ENCODE measurements around the gene GJA5. TPM values are rescaled to one million over a fixed set of nuclear protein-coding genes. Genes with fewer than 3 reads are reported as not detected.

GJA5 gene
- total and polyA plus RNA-seq, 12 donors = 4.8 to 20.0 (median 12.3) TPM

- intact Hi-C loops (cut with DNase I) = loop anchor here in 9 of 10 donors (1.0 to 10.0 kb wide), 6 partner anchors 71 to 169 kb away; no protein-coding TSS in a partner anchor
- WGBS, 2 donors = 42 to 43% methylated on average over 7 of the region's 7 CpGs
- H3K27ac ChIP-seq = no peak overlapping the region
- DNase-seq = peak; percentile 47 to 48
- H3K4me3 ChIP-seq = no peak overlapping the region
- H3K9me3 ChIP-seq = no peaks in the 10 kb centered on the region
- peaks cover 0 to 5% (median 0%) of the 10 kb centered on the region in 9 donors for H3K4me1 ChIP-seq
- H3K36me3 ChIP-seq = no peaks in the 10 kb centered on the region
- no peaks in the 10 kb centered on the region for H3K27me3 ChIP-seq
- TF ChIP-seq CTCF (IDR thresholded peaks at IDR 0.05) = peak; percentile 48 to 85 (median 68)
- peak; percentile 89 to 96 (median 94) for ATAC-seq
These were observed 36.6 kb downstream of the GJA5 start for GRCh38 chr1:147723691-147724323.

GRCh38 chr1:147722124-147722523 is 38.3 kb downstream of the GJA5 start:
- ATAC-seq (no peak), DNase-seq (no peak)
- no peak for TF ChIP-seq CTCF (IDR thresholded peaks at IDR 0.05)
- Histone ChIP-seq H3K36me3 (no peaks in the 10 kb centered on the region), H3K27ac (no peak overlapping the region), H3K27me3 (no peaks in the 10 kb centered on the region), H3K9me3 (no peaks in the 10 kb centered on the region), H3K4me3 (no peak overlapping the region), H3K4me1 (peaks cover 0 to 17% (median 5%) of the 10 kb centered on the region in 9 donors)
- intact Hi-C loops (cut with DNase I) = loop anchor here in 2 of 10 donors (2.0 to 10.0 kb wide), 2 partner anchors 73 to 171 kb away; no protein-coding TSS in a partner anchor
- 84 to 90% methylated on average over 2 of the region's 2 CpGs for WGBS, 2 donors

GRCh38 chr1:147721716-147722115 is 38.7 kb downstream of the GJA5 start:
- ATAC-seq = no peak
- WGBS, 2 donors = 62 to 72% methylated on average over 1 of the region's 1 CpG

GRCh38 chr1:147720557-147720956 is 39.8 kb downstream of the GJA5 start:
- WGBS, 2 donors = 88 to 92% methylated on average over 4 of the region's 4 CpGs

More at GRCh38 chr1:147721716-147722115, 38.7 kb downstream of the GJA5 start:
- H3K9me3 ChIP-seq = no peaks in the 10 kb centered on the region
- no peak overlapping the region for H3K27ac ChIP-seq
- intact Hi-C loops (cut with DNase I) = loop anchor here in 2 of 10 donors (2.0 to 10.0 kb wide), 2 partner anchors 73 to 171 kb away; no protein-coding TSS in a partner anchor
- peaks cover 0 to 17% (median 5%) of the 10 kb centered on the region in 9 donors for H3K4me1 ChIP-seq
- no peaks in the 10 kb centered on the region for H3K36me3 ChIP-seq
- DNase-seq = no peak
- no peak overlapping the region for H3K4me3 ChIP-seq
- no peak for TF ChIP-seq CTCF (IDR thresholded peaks at IDR 0.05)
- H3K27me3 ChIP-seq = no peaks in the 10 kb centered on the region

More at GRCh38 chr1:147720557-147720956, 39.8 kb downstream of the GJA5 start:
- Histone ChIP-seq H3K4me3 (no peak overlapping the region), H3K9me3 (no peaks in the 10 kb centered on the region), H3K27me3 (no peaks in the 10 kb centered on the region), H3K27ac (no peak overlapping the region), H3K36me3 (no peaks in the 10 kb centered on the region), H3K4me1 (peaks cover 0 to 17% (median 5%) of the 10 kb centered on the region in 9 donors)
- no peak for ATAC-seq
- DNase-seq = no peak
- no peak for TF ChIP-seq CTCF (IDR thresholded peaks at IDR 0.05)
- intact Hi-C loops (cut with DNase I) = loop anchor here in 2 of 10 donors (1.0 to 10.0 kb wide), 2 partner anchors 74 to 172 kb away; no protein-coding TSS in a partner anchor

Measured in heart right ventricle (tissue), 16 donors.